ENCODE results near the gene CR1.
A peak's percentile ranks its signal among the peaks of the same experiment; 100 is the strongest.
"Not testable (repeated sequence)": the region's sequence is repeated elsewhere in the genome, so short reads cannot be mapped to it uniquely, and the experiment has no call there.

Gene CR1

DNA sequence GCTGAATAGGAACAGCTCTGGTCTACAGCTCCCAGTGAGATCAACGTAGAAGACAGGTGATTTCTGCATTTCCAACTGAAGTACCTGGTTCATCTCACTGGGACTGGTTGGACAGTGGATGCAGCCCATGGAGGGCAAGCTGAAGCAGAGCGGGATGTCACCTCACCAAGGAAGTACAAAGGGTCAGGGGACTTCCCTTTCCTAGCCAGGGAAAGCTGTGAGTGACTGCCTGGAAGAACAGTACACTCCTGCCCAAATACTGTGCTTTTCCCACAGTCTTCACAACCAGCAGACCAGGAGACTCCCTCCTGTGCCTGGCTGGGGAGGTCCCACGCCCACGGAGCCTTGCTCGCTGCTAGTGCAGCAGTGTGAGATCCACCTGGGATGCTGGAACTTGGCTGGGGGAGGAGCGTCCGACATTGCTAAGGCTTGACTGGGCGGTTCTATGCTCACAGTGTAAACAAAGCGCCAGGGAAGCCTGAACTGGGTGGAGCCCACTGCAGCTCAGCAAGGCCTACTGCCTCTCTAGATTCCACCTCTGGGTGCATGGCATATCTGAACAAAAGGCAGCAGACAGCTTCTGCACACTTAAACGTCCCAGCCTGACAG lies 163.7 kb downstream of the CR1 start:
- H3K27me3 ChIP-seq (ENCODE audit: insufficient read depth, low read length): no peaks in the 10 kb centered on the region
- no peak overlapping the region for H3K27ac ChIP-seq (ENCODE audit: low read depth, low read length)
- WGBS: 82% methylated on average over 10 of the region's 10 CpGs

DNA sequence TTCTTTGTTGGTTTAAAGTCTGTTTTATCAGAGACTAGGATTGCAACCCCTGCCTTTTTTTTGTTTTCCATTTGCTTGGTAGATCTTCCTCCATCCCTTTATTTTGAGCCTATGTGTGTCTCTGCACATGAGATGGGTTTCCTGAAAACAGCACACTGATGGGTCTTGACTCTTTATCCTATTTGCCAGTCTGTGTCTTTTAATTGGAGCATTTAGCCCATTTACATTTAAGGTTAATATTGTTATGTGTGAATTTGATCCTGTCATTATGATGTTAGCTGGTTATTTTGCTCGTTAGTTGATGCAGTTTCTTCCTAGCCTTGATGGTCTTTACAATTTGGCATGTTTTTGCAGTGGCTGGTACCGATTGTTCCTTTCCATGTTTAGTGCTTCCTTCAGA lies 165.5 kb downstream of the CR1 start:
- H3K27ac ChIP-seq (ENCODE audit: low read depth, low read length); H3K9ac ChIP-seq (ENCODE audit: low read depth, low read length); H3K27me3 ChIP-seq (ENCODE audit: insufficient read depth, low read length); H3K4me1 ChIP-seq (ENCODE audit: insufficient read depth, low read length); H3K4me3 ChIP-seq (ENCODE audit: low read length); H3K36me3 ChIP-seq (ENCODE audit: insufficient read depth, low read length): not testable (repeated sequence)
- 94% methylated on average over 2 of the region's 2 CpGs for WGBS
- peaks cover 14% of the 10 kb centered on the region for H3K9me3 ChIP-seq (ENCODE audit: insufficient read depth, low read depth, low read length)

More for the DNA sequence above, 163.7 kb downstream of the CR1 start:
- Histone ChIP-seq H3K36me3 (ENCODE audit: insufficient read depth, low read length) (no peaks in the 10 kb centered on the region), H3K4me3 (ENCODE audit: low read length) (no peak overlapping the region), H3K4me1 (ENCODE audit: insufficient read depth, low read length) (0 out of 2 replicates have a peak, but pooled peaks cover 2% of the 10 kb centered on the region), H3K9ac (ENCODE audit: low read depth, low read length) (no peak overlapping the region), H3K9me3 (ENCODE audit: insufficient read depth, low read depth, low read length) (peaks cover 12% of the 10 kb centered on the region)

DNA sequence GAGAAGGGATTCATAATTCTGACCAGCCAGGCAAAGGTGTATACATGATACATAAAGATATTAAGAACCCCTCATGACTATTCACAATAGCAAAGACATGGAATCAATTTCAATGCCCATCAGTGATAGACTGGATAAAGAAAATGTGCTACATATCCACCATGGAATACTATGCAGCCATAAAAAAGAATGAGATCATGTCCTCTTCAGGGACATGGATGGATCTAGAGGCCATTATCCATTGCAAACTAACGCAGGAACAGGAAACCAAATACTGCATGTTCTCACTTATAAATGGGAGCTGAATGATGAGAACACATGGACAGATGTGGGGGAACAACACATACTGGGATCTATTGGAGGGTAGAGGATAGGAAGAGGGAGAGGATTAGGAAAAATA lies 170.4 kb downstream of the CR1 start:
- peaks cover 14% of the 10 kb centered on the region for H3K9me3 ChIP-seq (ENCODE audit: insufficient read depth, low read depth, low read length)
- peaks cover 25% of the 10 kb centered on the region for H3K27me3 ChIP-seq (ENCODE audit: insufficient read depth, low read length)
- no peaks in the 10 kb centered on the region for H3K36me3 ChIP-seq (ENCODE audit: insufficient read depth, low read length)
- H3K4me3 ChIP-seq (ENCODE audit: low read length): no peak overlapping the region
- H3K9ac ChIP-seq (ENCODE audit: low read depth, low read length): no peak overlapping the region
- H3K4me1 ChIP-seq (ENCODE audit: insufficient read depth, low read length): 0 out of 2 replicates have a peak, but pooled peaks cover 3% of the 10 kb centered on the region
- WGBS: 96% methylated on average over 1 of the region's 1 CpG
- no peak overlapping the region for H3K27ac ChIP-seq (ENCODE audit: low read depth, low read length)

DNA sequence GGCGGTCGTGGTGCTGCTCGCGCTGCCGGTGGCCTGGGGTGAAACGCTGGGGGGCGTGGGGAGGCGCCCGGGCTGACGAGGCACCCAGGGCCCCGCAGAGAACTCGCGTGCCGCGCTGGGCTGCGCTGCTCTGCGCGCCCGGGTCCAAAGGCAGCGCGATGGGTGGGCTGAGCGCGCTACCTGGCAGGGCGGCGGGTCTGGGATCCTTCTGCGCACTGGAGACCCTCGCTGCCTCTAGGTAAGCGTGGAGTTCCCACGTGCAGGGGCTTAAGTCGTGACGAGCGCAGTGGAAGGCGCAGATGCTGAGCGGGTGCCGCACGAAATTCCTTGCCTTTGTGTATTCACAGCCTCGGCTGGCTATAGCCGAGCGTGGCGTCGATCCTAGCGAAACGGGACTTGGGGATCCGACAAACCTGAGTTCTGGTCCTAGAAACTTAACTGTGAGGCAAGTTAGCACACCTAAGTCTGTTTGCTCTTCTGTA lies 173.6 kb downstream of the CR1 start:
- H3K4me3 ChIP-seq (ENCODE audit: low read length): peak overlapping the region; percentile 41
- WGBS: 60% methylated on average over 44 of the region's 44 CpGs
- no peak overlapping the region for H3K27ac ChIP-seq (ENCODE audit: low read depth, low read length)
- peaks cover 25% of the 10 kb centered on the region for H3K27me3 ChIP-seq (ENCODE audit: insufficient read depth, low read length)
- H3K9me3 ChIP-seq (ENCODE audit: insufficient read depth, low read depth, low read length): peaks cover 5% of the 10 kb centered on the region; the same call in 1 of the 2 replicates
- no peaks in the 10 kb centered on the region for H3K36me3 ChIP-seq (ENCODE audit: insufficient read depth, low read length)
- H3K4me1 ChIP-seq (ENCODE audit: insufficient read depth, low read length): 0 out of 2 replicates have a peak, but pooled peaks cover 3% of the 10 kb centered on the region
- H3K9ac ChIP-seq (ENCODE audit: low read depth, low read length): peak overlapping the region; percentile 41; the same call in 1 of the 2 replicates

DNA sequence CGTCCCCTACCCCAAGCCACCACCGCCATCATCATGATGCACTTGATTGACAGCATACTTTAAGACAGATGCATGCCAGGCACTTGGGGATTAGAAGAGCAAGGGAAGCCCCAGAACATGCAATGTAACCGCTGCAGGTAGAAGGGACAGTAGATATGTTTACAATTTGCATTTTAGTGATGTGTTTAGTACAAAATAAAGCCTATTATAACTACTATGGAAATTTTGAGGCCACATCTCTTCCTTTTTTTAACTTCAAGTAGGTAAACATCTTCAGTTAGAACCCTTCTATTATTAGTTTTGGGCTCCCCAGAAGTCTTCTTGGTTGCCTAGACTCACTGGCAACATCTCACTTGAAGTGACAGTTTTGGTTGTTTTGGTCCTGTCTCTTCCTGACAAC lies 174.2 kb downstream of the CR1 start:
- Histone ChIP-seq H3K27ac (ENCODE audit: low read depth, low read length) (no peak overlapping the region), H3K36me3 (ENCODE audit: insufficient read depth, low read length) (no peaks in the 10 kb centered on the region), H3K4me3 (ENCODE audit: low read length) (no peak overlapping the region), H3K9ac (ENCODE audit: low read depth, low read length) (no peak overlapping the region), H3K4me1 (ENCODE audit: insufficient read depth, low read length) (0 out of 2 replicates have a peak, but pooled peaks cover 3% of the 10 kb centered on the region), H3K9me3 (ENCODE audit: insufficient read depth, low read depth, low read length) (peaks cover 2% of the 10 kb centered on the region; the same call in 1 of the 2 replicates), H3K27me3 (ENCODE audit: insufficient read depth, low read length) (peaks cover 25% of the 10 kb centered on the region)
- 79% methylated on average over 3 of the region's 3 CpGs for WGBS

DNA sequence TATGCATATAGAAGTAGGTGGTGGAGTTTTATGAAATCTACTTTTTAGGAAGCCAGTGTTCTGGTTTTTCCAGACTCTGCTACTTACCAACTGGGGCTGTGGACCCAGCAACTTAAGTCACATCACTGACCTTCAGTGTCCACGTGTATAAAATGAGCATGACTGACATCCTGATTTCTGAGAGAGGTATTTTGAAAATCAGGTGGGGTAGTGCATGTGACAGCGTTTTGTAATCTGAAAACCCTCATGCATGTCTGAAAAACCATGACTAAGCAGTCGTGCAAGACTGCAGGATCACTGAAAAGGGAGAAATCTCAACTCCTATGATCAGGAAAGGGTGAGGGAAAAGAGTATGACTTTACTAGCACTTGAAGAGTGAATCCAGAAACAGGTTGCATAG lies 175.0 kb downstream of the CR1 start:
- H3K4me1 ChIP-seq (ENCODE audit: insufficient read depth, low read length): 0 out of 2 replicates have a peak, but pooled peaks cover 3% of the 10 kb centered on the region
- no peak overlapping the region for H3K4me3 ChIP-seq (ENCODE audit: low read length)
- H3K27ac ChIP-seq (ENCODE audit: low read depth, low read length): no peak overlapping the region
- H3K9ac ChIP-seq (ENCODE audit: low read depth, low read length): no peak overlapping the region
- H3K36me3 ChIP-seq (ENCODE audit: insufficient read depth, low read length): no peaks in the 10 kb centered on the region
- 74% methylated on average over 3 of the region's 3 CpGs for WGBS
- peaks cover 2% of the 10 kb centered on the region; the same call in 1 of the 2 replicates for H3K9me3 ChIP-seq (ENCODE audit: insufficient read depth, low read depth, low read length)
- H3K27me3 ChIP-seq (ENCODE audit: insufficient read depth, low read length): peaks cover 25% of the 10 kb centered on the region

DNA sequence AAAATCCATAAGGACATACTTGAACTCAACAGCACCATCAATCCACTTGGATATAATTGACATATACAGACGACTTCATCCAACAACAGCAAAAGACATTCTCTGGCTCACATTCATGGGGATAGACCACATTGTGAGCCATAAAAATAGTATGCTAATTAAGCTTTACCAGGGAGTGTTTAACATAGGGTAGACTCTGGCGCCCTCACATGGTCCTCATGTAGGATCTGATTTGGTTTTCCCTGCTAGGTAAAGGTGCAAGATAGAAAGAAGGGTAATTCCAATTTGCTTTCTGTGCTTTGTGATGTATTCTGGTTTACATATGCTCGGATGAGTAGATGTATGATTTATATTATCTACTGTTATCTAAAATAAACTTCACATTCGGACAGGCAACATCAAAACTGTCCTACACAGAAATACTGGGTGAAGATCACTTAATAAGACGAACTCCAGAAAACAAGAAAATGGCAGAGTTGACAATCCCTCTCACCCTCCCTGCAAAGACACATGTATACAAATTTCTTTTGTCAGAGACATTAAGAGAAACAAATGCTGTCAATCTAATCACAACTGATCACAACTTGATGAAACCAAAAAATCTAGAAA lies 176.7 kb downstream of the CR1 start:
- Histone ChIP-seq H3K9me3 (ENCODE audit: insufficient read depth, low read depth, low read length) (no peaks in the 10 kb centered on the region), H3K4me1 (ENCODE audit: insufficient read depth, low read length) (0 out of 2 replicates have a peak, but pooled peaks cover 3% of the 10 kb centered on the region), H3K36me3 (ENCODE audit: insufficient read depth, low read length) (no peaks in the 10 kb centered on the region), H3K27ac (ENCODE audit: low read depth, low read length) (no peak overlapping the region), H3K27me3 (ENCODE audit: insufficient read depth, low read length) (peaks cover 25% of the 10 kb centered on the region), H3K9ac (ENCODE audit: low read depth, low read length) (no peak overlapping the region), H3K4me3 (ENCODE audit: low read length) (no peak overlapping the region)
- 23% methylated on average over 4 of the region's 5 CpGs for WGBS

DNA sequence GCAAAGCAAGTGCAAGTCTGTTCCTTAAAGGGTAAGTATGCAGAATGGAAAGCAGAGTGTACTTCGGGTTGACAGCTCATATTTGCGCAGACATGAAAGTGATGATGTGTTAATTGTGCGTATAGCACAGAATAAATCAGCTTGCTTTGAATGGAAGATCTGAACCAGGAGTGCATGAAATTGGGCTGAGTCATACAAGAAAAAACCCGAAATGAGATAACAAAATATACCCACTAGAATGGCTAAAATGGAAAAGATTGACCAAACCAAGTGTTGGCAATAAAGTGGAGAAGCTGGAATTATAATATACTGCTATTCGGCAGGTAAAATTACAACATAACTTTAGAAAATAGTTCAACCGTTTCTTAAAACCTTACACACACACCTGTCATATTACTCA lies 177.4 kb downstream of the CR1 start:
- Histone ChIP-seq H3K27ac (ENCODE audit: low read depth, low read length) (no peak overlapping the region), H3K36me3 (ENCODE audit: insufficient read depth, low read length) (no peaks in the 10 kb centered on the region), H3K9me3 (ENCODE audit: insufficient read depth, low read depth, low read length) (no peaks in the 10 kb centered on the region), H3K4me3 (ENCODE audit: low read length) (no peak overlapping the region), H3K4me1 (ENCODE audit: insufficient read depth, low read length) (0 out of 2 replicates have a peak, but pooled peaks cover 3% of the 10 kb centered on the region), H3K9ac (ENCODE audit: low read depth, low read length) (no peak overlapping the region), H3K27me3 (ENCODE audit: insufficient read depth, low read length) (peaks cover 23% of the 10 kb centered on the region)
- 88% methylated on average over 5 of the region's 6 CpGs for WGBS

DNA sequence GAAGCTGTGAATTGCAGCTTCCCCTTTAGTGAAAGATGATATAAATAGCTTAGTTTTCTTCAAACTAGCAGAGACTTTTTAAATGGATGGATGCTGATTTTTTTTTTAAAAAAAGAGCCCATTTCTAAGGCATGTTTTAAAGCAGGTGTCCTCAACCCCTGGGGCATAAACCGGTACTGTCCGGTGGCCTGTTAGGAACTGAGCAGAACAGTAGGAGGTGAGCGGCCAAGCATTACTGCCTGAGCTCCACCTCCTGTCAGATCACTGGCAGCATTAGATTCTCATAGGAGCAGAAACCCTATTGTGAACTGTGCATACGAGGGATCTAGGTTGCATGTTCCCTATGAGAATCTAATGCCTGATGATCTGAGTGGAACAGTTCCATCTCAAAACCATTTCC lies 180.2 kb downstream of the CR1 start:
- Histone ChIP-seq H3K4me3 (ENCODE audit: low read length) (no peak overlapping the region), H3K36me3 (ENCODE audit: insufficient read depth, low read length) (no peaks in the 10 kb centered on the region), H3K9me3 (ENCODE audit: insufficient read depth, low read depth, low read length) (no peaks in the 10 kb centered on the region), H3K4me1 (ENCODE audit: insufficient read depth, low read length) (no peaks in the 10 kb centered on the region), H3K27ac (ENCODE audit: low read depth, low read length) (no peak overlapping the region), H3K9ac (ENCODE audit: low read depth, low read length) (no peak overlapping the region), H3K27me3 (ENCODE audit: insufficient read depth, low read length) (no peaks in the 10 kb centered on the region)
- WGBS: 96% methylated on average over 4 of the region's 4 CpGs

DNA sequence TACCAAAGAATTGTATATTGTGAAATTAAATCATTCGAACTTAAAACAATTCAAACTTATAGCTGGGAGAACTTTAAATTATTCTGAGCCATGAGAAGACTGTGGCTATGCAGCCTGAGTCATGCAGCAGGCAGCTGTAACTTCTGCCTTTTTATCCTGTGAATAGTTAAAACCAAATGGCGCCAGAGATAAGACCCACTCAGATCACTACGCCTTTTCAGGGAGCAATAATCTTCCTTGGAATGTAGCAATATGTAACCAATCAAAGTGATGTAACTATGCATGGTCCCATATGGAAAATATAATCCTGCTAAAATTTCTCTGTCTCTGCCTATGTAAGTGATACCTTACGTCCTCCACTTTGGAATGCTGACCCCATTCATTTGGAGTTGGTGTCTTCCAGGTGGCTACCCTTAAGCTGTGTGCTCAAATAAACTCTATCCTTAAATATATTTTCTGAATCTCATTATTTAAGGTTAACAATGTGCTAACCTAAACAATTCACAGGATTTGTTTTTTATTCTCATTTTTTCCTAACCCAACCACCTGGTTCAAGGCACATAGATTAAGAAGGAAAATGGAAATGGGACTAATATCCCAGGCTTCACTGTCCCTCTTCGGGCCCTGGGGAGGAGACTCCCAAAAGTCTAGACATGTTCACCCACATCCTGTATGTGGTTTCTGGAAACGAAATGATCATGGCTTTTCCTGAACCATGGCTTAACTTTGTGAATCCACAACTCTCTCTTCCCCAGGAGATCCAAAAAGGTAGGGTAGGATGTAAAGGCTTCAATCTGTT lies 184.8 kb downstream of the CR1 start:
- not testable (repeated sequence) for H3K9ac ChIP-seq (ENCODE audit: low read depth, low read length); H3K4me3 ChIP-seq (ENCODE audit: low read length); H3K4me1 ChIP-seq (ENCODE audit: insufficient read depth, low read length); H3K27me3 ChIP-seq (ENCODE audit: insufficient read depth, low read length); H3K9me3 ChIP-seq (ENCODE audit: insufficient read depth, low read depth, low read length); H3K36me3 ChIP-seq (ENCODE audit: insufficient read depth, low read length); H3K27ac ChIP-seq (ENCODE audit: low read depth, low read length)
- WGBS: 90% methylated on average over 4 of the region's 6 CpGs

DNA sequence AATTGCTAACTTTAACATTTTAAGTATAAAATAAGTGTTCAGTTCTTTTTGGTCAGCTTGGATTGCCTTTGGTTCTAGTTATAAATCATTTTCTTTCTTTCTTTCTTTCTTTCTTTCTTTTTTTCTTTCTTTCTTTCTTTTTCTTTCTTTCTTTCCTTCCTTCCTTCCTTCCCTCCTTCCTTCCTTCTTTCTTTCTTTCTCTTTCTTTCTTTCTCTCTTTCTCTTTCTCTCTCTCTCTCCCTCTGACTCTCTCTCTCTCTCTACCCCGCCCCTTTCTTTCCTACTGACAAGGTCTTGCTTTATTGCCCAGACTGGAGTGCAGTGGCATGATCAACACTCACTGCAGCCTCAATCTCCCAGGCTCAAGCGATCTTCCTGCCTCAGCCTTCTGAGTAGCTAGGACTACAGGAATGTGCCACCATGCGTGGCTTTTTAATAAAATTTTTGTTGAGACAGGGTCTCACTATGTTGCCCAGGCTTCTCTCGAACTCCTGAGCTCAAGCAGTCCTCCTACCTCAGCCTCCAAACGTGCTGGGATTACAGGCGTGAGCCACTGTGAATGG lies 187.0 kb downstream of the CR1 start:
- 92% methylated on average over 6 of the region's 6 CpGs for WGBS
- H3K27ac ChIP-seq (ENCODE audit: low read depth, low read length); H3K9ac ChIP-seq (ENCODE audit: low read depth, low read length); H3K4me1 ChIP-seq (ENCODE audit: insufficient read depth, low read length); H3K9me3 ChIP-seq (ENCODE audit: insufficient read depth, low read depth, low read length); H3K4me3 ChIP-seq (ENCODE audit: low read length); H3K36me3 ChIP-seq (ENCODE audit: insufficient read depth, low read length); H3K27me3 ChIP-seq (ENCODE audit: insufficient read depth, low read length): not testable (repeated sequence)

Measured in HUES64 (cell line).